AG09309 (cell line): ENCODE data around the gene SLC22A23.

ENCODE experiments used
- DNase-seq: peaks from one replicate; pipeline ENCODE4 v3.0.0-alpha.2; 2010; ENCODE audit warnings: low read depth
- H3K4me3 ChIP-seq: 2 replicates; pipeline ENCODE4 v1.5.1; 2011; ENCODE audit warnings: mild to moderate bottlenecking, low read depth, low read length, moderate library complexity; ENCODE audit not compliant: control insufficient read depth
- TF ChIP-seq, protein P1 (sequence below): IDR thresholded peaks from 2 replicates; pipeline ENCODE4 v1.5.1; 2011; ENCODE audit warnings: mild to moderate bottlenecking, low read depth, low read length, inconsistent platforms; ENCODE audit not compliant: insufficient read depth, control insufficient read depth; ENCODE audit errors: missing control alignments

The SLC22A23 gene

GRCh38 chr6:3351105-3351676, 105.7 kb downstream of the SLC22A23 start:
- no peak overlapping the region for H3K4me3 ChIP-seq
- no peak for DNase-seq
- TF ChIP-seq, protein P1, sequence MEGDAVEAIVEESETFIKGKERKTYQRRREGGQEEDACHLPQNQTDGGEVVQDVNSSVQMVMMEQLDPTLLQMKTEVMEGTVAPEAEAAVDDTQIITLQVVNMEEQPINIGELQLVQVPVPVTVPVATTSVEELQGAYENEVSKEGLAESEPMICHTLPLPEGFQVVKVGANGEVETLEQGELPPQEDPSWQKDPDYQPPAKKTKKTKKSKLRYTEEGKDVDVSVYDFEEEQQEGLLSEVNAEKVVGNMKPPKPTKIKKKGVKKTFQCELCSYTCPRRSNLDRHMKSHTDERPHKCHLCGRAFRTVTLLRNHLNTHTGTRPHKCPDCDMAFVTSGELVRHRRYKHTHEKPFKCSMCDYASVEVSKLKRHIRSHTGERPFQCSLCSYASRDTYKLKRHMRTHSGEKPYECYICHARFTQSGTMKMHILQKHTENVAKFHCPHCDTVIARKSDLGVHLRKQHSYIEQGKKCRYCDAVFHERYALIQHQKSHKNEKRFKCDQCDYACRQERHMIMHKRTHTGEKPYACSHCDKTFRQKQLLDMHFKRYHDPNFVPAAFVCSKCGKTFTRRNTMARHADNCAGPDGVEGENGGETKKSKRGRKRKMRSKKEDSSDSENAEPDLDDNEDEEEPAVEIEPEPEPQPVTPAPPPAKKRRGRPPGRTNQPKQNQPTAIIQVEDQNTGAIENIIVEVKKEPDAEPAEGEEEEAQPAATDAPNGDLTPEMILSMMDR: no peak

DNA sequence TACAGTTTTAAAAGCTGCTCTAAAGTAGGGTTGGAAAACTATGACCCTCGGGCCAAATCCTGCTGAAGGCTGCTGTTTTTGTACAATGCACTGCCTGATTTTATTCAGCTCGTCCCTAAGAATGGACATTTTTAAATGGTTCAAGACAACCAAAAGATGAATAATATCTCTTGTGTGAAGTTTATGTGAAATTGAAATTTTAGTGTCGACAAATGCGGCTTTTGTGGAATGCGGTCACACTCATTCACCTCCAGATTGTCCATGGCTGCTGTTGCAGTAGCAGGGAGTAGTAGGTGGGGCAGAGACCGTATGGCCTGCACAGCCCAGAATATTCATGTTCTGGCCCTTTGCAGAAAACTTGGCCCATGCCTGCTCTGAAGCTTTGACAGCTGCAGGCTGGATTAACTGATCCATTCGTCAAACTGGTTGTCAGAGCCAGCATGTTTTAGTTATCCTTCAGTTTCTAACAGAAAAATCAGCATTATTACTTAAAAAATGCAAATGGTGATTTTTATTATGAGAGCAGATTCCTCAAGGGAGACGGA, 106.5 kb downstream of the SLC22A23 start:
- TF ChIP-seq, protein P1: no peak
- H3K4me3 ChIP-seq: no peak overlapping the region
- DNase-seq: no peak

DNA sequence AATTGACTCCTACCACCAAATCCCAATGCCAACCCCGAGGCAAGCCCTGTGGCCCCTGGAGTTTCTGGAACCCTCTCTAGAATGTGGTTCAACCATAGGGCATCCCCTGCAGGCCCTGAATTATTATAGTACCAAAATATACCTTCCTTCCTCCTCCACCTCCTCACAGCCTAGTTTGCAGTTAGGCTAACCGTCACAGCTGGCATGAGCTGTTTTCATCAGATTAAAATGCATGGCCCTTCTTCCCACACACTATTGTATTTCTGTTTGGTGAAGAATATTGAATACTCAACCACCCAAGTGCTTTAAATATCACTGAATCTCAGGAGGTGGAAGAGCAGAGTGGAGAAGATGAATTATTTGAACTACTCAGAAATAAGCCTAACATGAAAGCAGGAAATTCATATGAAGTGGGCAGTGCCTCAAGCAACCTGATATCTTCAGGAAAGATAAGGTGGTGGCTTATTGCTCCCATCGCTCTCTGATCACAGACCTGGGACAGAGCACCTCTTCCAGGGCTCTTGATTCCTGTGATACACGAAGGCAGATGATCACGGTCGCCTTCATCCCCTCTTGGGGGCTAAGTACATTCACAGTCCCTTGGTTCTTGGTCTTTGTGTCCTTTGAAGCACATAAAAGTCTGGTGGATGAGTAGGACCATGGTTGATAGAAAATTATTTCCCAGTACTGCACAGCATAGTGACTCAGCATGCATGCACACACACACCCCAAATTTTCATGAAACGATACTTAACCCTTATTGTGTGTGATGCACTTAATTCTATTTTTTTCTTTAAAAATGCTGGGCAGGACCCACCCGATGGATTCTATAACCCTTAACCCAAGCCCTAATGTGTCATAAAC, 107.2 kb downstream of the SLC22A23 start:
- TF ChIP-seq, protein P1: no peak
- DNase-seq: no peak
- no peak overlapping the region for H3K4me3 ChIP-seq

- no peak for DNase-seq
- TF ChIP-seq, protein P1: no peak
- no peak overlapping the region for H3K4me3 ChIP-seq
These were observed 108.0 kb downstream of the SLC22A23 start for GRCh38 chr6:3348821-3349220.

DNA sequence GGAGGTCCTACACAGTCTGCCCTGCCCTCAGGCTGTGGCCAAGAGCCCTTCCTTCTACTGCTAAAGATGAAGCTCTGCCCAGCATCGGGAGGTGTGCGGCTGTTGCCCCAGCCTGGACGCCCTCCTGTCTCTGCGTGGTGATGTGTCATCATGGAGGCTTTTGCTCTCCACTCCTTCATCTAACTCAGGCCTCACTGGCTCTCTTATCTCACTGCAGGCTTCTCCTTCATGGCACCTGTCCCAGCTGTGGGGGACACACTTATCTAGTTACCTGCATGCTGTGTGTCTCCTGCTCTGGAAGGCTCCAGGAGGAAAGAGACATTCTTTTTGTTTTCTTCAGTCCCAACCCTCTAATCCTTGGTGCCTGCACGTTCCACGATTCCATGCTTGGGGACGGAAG, 109.0 kb downstream of the SLC22A23 start:
- H3K4me3 ChIP-seq: no peak overlapping the region
- TF ChIP-seq, protein P1: no peak
- DNase-seq: no peak

DNA sequence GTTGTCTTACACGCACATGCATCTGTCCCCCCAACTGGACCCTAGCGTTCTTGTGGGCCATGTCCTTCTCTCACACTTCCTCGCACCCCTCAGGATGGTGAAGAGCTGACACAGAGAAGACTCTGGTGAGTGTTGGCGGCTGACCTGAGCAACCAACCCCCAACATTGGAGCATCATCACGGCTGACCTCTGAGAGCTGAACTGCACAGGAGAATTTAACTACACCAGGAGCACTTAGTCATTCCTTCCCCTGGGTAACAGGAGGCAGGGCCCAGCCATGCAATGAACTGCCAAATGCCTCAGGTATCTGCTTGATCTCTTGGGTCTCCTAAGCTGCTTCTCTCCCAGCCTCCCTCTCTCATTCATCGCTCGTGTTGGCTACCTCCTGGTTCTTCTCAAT, 109.6 kb downstream of the SLC22A23 start:
- TF ChIP-seq, protein P1: no peak

More for the DNA sequence above, 109.6 kb downstream of the SLC22A23 start:
- no peak for DNase-seq
- H3K4me3 ChIP-seq: no peak overlapping the region
